ENCODE results near the gene TMEM132D. TPM values are rescaled to one million over a fixed set of nuclear protein-coding genes. Genes with fewer than 3 reads are reported as not detected.

Gene TMEM132D
- total and polyA plus RNA-seq, 2 experiments from 2014 or later, result not detected

DNA sequence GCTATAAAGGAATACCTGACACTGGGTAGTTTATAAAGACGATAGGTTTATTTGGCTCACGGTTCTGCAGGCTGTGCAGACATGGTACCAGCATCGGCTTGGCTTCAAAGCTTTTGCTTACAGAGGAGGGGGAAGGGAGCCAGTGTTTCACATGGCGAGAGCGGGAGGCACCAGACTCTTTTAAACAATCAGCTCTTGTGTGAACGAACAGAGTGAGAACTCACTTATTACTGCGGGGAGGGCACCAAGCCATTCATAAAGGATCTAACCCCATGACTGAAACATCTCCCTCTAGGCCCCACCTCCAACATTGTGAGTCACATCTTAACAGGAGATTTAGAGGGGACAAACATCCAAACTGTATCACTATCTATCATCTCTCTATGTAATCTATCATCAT is 227.4 kb downstream of the TMEM132D start:
- 23 to 27% methylated on average over 7 of the region's 7 CpGs for WGBS, 2 experiments (ENCODE audit: low coverage in 1 of 2, low lambda C conversion rate in 2 of 2, missing lambda C conversion rate in 2 of 2)

DNA sequence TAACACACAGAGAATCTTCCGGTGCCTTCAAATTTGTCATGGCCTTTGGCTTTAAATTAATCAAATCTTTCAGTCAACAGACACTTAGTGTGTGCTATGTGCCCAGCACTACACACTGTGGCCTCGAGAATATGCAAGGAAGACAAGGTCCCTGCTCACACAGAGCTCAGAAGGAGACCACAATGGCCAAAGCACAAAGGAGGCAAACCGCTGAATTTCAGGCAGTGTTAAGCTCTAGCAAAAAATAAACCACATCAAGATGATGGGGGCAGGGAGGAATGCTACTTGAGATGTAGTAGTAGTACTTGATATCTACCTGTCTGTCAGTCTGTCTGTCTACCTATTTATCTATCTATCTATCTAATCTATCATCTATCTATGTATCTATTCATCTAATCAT is 227.9 kb downstream of the TMEM132D start:
- Histone ChIP-seq H3K79me2 (ENCODE audit: insufficient read depth) (no peaks in the 10 kb centered on the region), H3K9me3 (ENCODE audit: low read depth) (no peaks in the 10 kb centered on the region), H3K4me3 (no peak overlapping the region), H3K36me3 (ENCODE audit: low read depth) (no peaks in the 10 kb centered on the region), H2AFZ (no peak overlapping the region), H3K27ac (no peak overlapping the region), H3K9ac (no peak overlapping the region), H4K20me1 (ENCODE audit: insufficient read depth) (no peaks in the 10 kb centered on the region), H3K4me1 (ENCODE audit: insufficient read depth) (no peaks in the 10 kb centered on the region), H3F3A (ENCODE audit: insufficient read depth) (no peaks in the 10 kb centered on the region), H3K9me2 (ENCODE audit: insufficient read depth) (no peaks in the 10 kb centered on the region), H3K4me2 (ENCODE audit: unreplicated experiment) (no peak overlapping the region), H3K27me3 (replicated peaks; ENCODE audit: insufficient read depth) (no peaks in the 10 kb centered on the region)
- DNase-seq, result no peak
- TF ChIP-seq EZH2phosphoT487 (IDR thresholded peaks at IDR 0.05; ENCODE audit: insufficient read depth, low read depth), result no peak
- in situ Hi-C loops (cut with MboI), result no loop called here
- 10 to 14% methylated on average over 3 of the region's 3 CpGs for WGBS, 2 experiments (ENCODE audit: low coverage in 1 of 2, low lambda C conversion rate in 2 of 2, missing lambda C conversion rate in 2 of 2)

More for the DNA sequence above, 227.4 kb downstream of the TMEM132D start:
- no peaks in the 10 kb centered on the region for H3K27me3 ChIP-seq (replicated peaks; ENCODE audit: insufficient read depth)
- TF ChIP-seq EZH2 (IDR thresholded peaks at IDR 0.05; ENCODE audit: insufficient read depth, poor library complexity, severe bottlenecking) (no peak), EZH2phosphoT487 (IDR thresholded peaks at IDR 0.05; ENCODE audit: insufficient read depth, low read depth) (no peak)
- H3K4me1 ChIP-seq (ENCODE audit: insufficient read depth), result no peaks in the 10 kb centered on the region
- no peaks in the 10 kb centered on the region for H3K9me3 ChIP-seq (ENCODE audit: low read depth)
- H3K4me2 ChIP-seq (ENCODE audit: unreplicated experiment), result no peak overlapping the region
- H3K36me3 ChIP-seq (ENCODE audit: low read depth), result no peaks in the 10 kb centered on the region
- H3K27ac ChIP-seq, result no peak overlapping the region
- no peak overlapping the region for H3K9ac ChIP-seq
- H2AFZ ChIP-seq, result no peak overlapping the region
- no peaks in the 10 kb centered on the region for H4K20me1 ChIP-seq (ENCODE audit: insufficient read depth)
- no peaks in the 10 kb centered on the region for H3K9me2 ChIP-seq (ENCODE audit: insufficient read depth)
- DNase-seq, result no peak
- no peaks in the 10 kb centered on the region for H3K79me2 ChIP-seq (ENCODE audit: insufficient read depth)
- in situ Hi-C loops (cut with MboI), result no loop called here
- no peak overlapping the region for H3K4me3 ChIP-seq
- H3F3A ChIP-seq (ENCODE audit: insufficient read depth), result no peaks in the 10 kb centered on the region

DNA sequence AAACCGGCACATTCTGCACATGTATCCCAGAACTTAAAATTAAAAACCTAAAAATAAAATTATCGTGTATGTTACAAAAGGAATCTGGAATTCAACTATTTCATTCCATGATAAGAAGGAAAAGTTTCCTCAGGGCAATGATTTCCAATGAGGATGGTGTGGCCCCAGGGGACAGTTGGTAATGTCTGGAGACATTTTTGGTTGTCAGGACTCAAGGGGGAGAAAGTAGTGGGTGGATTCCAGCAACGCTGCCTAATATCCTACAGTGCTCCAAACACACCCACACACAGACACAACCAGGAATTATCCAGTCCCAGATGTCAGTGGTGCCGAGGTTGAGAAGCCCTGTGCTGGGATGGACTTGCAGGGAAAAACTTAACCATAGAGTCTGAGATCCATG is 228.3 kb downstream of the TMEM132D start:
- no peak for DNase-seq
- H3K27me3 ChIP-seq (replicated peaks; ENCODE audit: insufficient read depth), result no peaks in the 10 kb centered on the region
- no peaks in the 10 kb centered on the region for H3K9me3 ChIP-seq (ENCODE audit: low read depth)
- no peaks in the 10 kb centered on the region for H3K4me1 ChIP-seq (ENCODE audit: insufficient read depth)
- H3K9me2 ChIP-seq (ENCODE audit: insufficient read depth), result no peaks in the 10 kb centered on the region
- in situ Hi-C loops (cut with MboI), result no loop called here
- H3K9ac ChIP-seq, result no peak overlapping the region
- H2AFZ ChIP-seq, result no peak overlapping the region
- H3F3A ChIP-seq (ENCODE audit: insufficient read depth), result no peaks in the 10 kb centered on the region
- no peaks in the 10 kb centered on the region for H3K36me3 ChIP-seq (ENCODE audit: low read depth)
- H3K27ac ChIP-seq, result no peak overlapping the region
- no peak for TF ChIP-seq EZH2phosphoT487 (IDR thresholded peaks at IDR 0.05; ENCODE audit: insufficient read depth, low read depth)
- no peak for TF ChIP-seq EZH2 (IDR thresholded peaks at IDR 0.05; ENCODE audit: insufficient read depth, poor library complexity, severe bottlenecking)
- H3K4me3 ChIP-seq, result no peak overlapping the region
- H3K4me2 ChIP-seq (ENCODE audit: unreplicated experiment), result no peak overlapping the region
- WGBS, 2 experiments (ENCODE audit: low coverage in 1 of 2, low lambda C conversion rate in 2 of 2, missing lambda C conversion rate in 2 of 2), result 2 to 12% methylated on average over 4 of the region's 4 CpGs
- H3K79me2 ChIP-seq (ENCODE audit: insufficient read depth), result no peaks in the 10 kb centered on the region
- H4K20me1 ChIP-seq (ENCODE audit: insufficient read depth), result no peaks in the 10 kb centered on the region

DNA sequence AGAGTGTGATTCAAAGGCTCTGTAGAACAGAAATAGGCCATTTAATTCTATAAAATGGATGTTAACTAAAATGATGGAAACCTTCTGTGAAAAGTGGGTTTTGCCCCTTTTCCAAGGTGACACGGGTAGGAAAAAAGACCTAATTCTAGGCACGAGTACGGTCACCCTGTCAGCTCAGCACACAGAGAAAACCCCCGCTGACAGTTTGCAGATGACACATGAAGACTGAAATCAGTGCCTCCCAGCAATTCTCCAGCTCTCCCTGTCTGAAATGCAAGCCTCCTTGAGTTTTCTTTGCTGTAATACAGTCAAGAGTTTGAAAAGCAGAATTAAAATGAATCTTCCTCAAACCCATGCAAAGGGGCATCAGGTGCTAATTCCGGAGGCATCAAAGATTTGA is 230.0 kb downstream of the TMEM132D start:
- in situ Hi-C loops (cut with MboI), result no loop called here
- H3K36me3 ChIP-seq (ENCODE audit: low read depth), result no peaks in the 10 kb centered on the region
- H4K20me1 ChIP-seq (ENCODE audit: insufficient read depth), result no peaks in the 10 kb centered on the region
- no peaks in the 10 kb centered on the region for H3K4me1 ChIP-seq (ENCODE audit: insufficient read depth)
- H3K27me3 ChIP-seq (replicated peaks; ENCODE audit: insufficient read depth), result no peaks in the 10 kb centered on the region
- no peak overlapping the region for H3K4me3 ChIP-seq
- WGBS, 2 experiments (ENCODE audit: low coverage in 1 of 2, low lambda C conversion rate in 2 of 2, missing lambda C conversion rate in 2 of 2), result 11 to 15% methylated on average over 5 of the region's 5 CpGs
- no peaks in the 10 kb centered on the region for H3K9me3 ChIP-seq (ENCODE audit: low read depth)
- no peak overlapping the region for H2AFZ ChIP-seq
- TF ChIP-seq EZH2phosphoT487 (IDR thresholded peaks at IDR 0.05; ENCODE audit: insufficient read depth, low read depth) (no peak), EZH2 (IDR thresholded peaks at IDR 0.05; ENCODE audit: insufficient read depth, poor library complexity, severe bottlenecking) (no peak)
- H3K4me2 ChIP-seq (ENCODE audit: unreplicated experiment), result no peak overlapping the region
- no peak for DNase-seq
- H3K9ac ChIP-seq, result no peak overlapping the region
- no peaks in the 10 kb centered on the region for H3K9me2 ChIP-seq (ENCODE audit: insufficient read depth)
- H3K27ac ChIP-seq, result no peak overlapping the region
- no peaks in the 10 kb centered on the region for H3F3A ChIP-seq (ENCODE audit: insufficient read depth)
- H3K79me2 ChIP-seq (ENCODE audit: insufficient read depth), result no peaks in the 10 kb centered on the region

DNA sequence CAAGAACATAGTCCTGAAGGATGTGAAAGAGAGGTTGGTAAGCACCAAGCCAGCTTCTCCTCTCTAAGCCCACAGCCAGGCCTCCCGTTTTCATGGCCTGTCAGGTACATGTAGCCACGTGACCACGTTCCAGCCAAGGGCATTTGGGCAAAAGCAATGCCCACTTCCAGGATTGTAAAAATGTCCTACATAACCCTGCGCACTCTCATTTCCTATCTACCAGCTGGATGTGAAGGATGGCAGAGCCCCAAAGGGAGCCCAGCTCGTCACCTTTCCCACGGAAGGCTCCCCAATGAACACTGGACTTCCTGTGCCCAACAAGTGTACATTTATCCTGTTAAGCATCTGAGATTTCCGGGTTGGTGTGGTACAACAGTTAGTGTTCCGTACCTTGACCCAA is 231.7 kb downstream of the TMEM132D start:
- Histone ChIP-seq H2AFZ (no peak overlapping the region), H3K27ac (no peak overlapping the region), H3F3A (ENCODE audit: insufficient read depth) (no peaks in the 10 kb centered on the region), H3K4me3 (no peak overlapping the region), H3K9me2 (ENCODE audit: insufficient read depth) (no peaks in the 10 kb centered on the region), H4K20me1 (ENCODE audit: insufficient read depth) (no peaks in the 10 kb centered on the region), H3K36me3 (ENCODE audit: low read depth) (no peaks in the 10 kb centered on the region), H3K79me2 (ENCODE audit: insufficient read depth) (no peaks in the 10 kb centered on the region), H3K4me2 (ENCODE audit: unreplicated experiment) (no peak overlapping the region), H3K27me3 (replicated peaks; ENCODE audit: insufficient read depth) (no peaks in the 10 kb centered on the region), H3K9ac (no peak overlapping the region), H3K9me3 (ENCODE audit: low read depth) (no peaks in the 10 kb centered on the region), H3K4me1 (ENCODE audit: insufficient read depth) (no peaks in the 10 kb centered on the region)
- TF ChIP-seq EZH2 (IDR thresholded peaks at IDR 0.05; ENCODE audit: insufficient read depth, poor library complexity, severe bottlenecking) (no peak), EZH2phosphoT487 (IDR thresholded peaks at IDR 0.05; ENCODE audit: insufficient read depth, low read depth) (no peak)
- DNase-seq, result no peak
- in situ Hi-C loops (cut with MboI), result no loop called here
- WGBS, 2 experiments (ENCODE audit: low coverage in 1 of 2, low lambda C conversion rate in 2 of 2, missing lambda C conversion rate in 2 of 2), result 12 to 14% methylated on average over 7 to 8 of the region's 8 CpGs

Data from GM23248 (cell line).